H1 (cell line): ENCODE measurements around the gene COX14. TPM values are rescaled to one million over a fixed set of nuclear protein-coding genes. Genes with fewer than 3 reads are reported as not detected.

Source experiments
- CHD1 ChIP-seq: IDR thresholded peaks from 2 replicates; pipeline ENCODE4 v1.6.1; 2012; ENCODE audit warnings: low read depth, low read length, improper control_type of control experiment
- CREB1 ChIP-seq: IDR thresholded peaks from 2 replicates; pipeline ENCODE4 v1.6.1; 2012; ENCODE audit warnings: inconsistent platforms
- EP300 ChIP-seq, 2 experiments: IDR thresholded peaks; 1 replicate in 1 of 2; 2 replicates in 1 of 2; pipeline ENCODE4 v1.6.1; 2011 to 2012; ENCODE audit warnings: low read depth in 2 of 2, low read length in 2 of 2, mild to moderate bottlenecking in 2 of 2, borderline replicate concordance in 1 of 2, inconsistent platforms in 1 of 2, moderate library complexity in 1 of 2
- HDAC6 ChIP-seq: IDR thresholded peaks from one replicate; pipeline ENCODE4 v1.7.1; 2012; ENCODE audit warnings: low read depth, mild to moderate bottlenecking, inconsistent platforms, low read length, moderate library complexity
- NANOG ChIP-seq: IDR thresholded peaks from 2 replicates; pipeline ENCODE4 v1.6.1; 2011; ENCODE audit warnings: low read length, low read depth, mild to moderate bottlenecking, inconsistent platforms; ENCODE audit not compliant: insufficient read depth, poor library complexity, severe bottlenecking
- TCF12 ChIP-seq: IDR thresholded peaks from 2 replicates; pipeline ENCODE4 v1.6.1; 2011; ENCODE audit warnings: low read depth, mild to moderate bottlenecking, low read length
- polyA plus RNA-seq, 7 experiments: library from polyadenylated mRNA; depleted of rRNA in 3 of 7; stranded (reverse) in 5 of 7; unstranded in 2 of 7; fragments of >200 nt in 5 of 7; fragments of 200-250 nt in 2 of 7; gene quantifications; 1 replicate in 5 of 7; 2 replicates in 1 of 7; 4 replicates in 1 of 7; pipeline versions ENCODE4 v1.2.1 to v1.2.3, GENCODE V29; 2011 to 2013; ENCODE audit warnings: missing spikeins in 2 of 7, mixed read lengths in 2 of 7
- total RNA-seq: library from RNA; stranded (reverse); fragmentation: NEBNext Ultra II Directional; extraction: Animal tissue kit (Norgen Biotek cat#: 25700); gene quantifications from 2 replicates; pipeline ENCODE4 v1.2.1, GENCODE V29; 2021

Gene COX14
- total and polyA plus RNA-seq, 2 of the 8 experiments (the other 6 are each of a cell fraction or from before 2014, with no cell fraction given) = 40.1 to 102 TPM

GRCh38 chr12:50102131-50102531 lies 9.9 kb upstream of the COX14 start (continued):
- TF ChIP-seq NANOG = no peak
- TF ChIP-seq CREB1 = no peak
- no peak for TF ChIP-seq HDAC6
- TF ChIP-seq EP300 (IDR thresholded peaks at IDR 0.05; ENCODE audit: borderline replicate concordance in 1 of 2, low read depth in 2 of 2, low read length in 2 of 2) = no peak
- no peak for TF ChIP-seq CHD1
- no peak for TF ChIP-seq TCF12
